Epithelial cell of esophagus (primary cell): Measurements from ENCODE around the gene KCTD17.
"Not testable (repeated sequence)": the region's sequence is repeated elsewhere in the genome, so short reads cannot be mapped to it uniquely, and the experiment has no call there.

Source experiments
- DNase-seq: peaks from one replicate; pipeline ENCODE4 v3.0.0; 2010; ENCODE audit warnings: low read depth
- H3K4me3 ChIP-seq: 2 replicates; pipeline ENCODE4 v1.5.1; 2011; ENCODE audit warnings: mild to moderate bottlenecking, low read length, control low read depth
- TF ChIP-seq, protein P1 (sequence below): IDR thresholded peaks from 2 replicates; pipeline ENCODE4 v1.5.1; 2011; ENCODE audit warnings: low read depth, mild to moderate bottlenecking, low read length, control low read depth, inconsistent platforms; ENCODE audit not compliant: insufficient read depth; ENCODE audit errors: missing control alignments

KCTD17 gene

DNA sequence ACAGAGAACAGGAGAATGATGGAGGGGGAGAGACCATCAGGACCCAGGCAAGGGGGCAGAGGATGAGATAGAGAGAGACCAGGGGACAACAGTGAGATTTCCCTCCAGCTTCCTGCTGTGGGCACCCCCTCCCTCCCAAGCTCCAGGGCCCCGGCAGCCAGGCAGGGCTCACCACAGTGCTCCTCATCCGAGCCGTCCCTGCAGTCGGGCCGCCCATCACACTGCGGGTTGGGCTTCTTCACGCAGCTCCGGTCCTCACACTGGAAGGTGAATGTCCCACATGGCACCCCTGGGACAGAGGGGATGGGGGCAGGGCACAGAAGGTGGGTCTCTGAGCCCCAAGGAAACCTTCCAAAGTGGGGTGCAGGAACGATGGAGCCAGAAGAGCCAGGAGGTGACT is 19.2 kb downstream of the KCTD17 start:
- TF ChIP-seq, protein P1, sequence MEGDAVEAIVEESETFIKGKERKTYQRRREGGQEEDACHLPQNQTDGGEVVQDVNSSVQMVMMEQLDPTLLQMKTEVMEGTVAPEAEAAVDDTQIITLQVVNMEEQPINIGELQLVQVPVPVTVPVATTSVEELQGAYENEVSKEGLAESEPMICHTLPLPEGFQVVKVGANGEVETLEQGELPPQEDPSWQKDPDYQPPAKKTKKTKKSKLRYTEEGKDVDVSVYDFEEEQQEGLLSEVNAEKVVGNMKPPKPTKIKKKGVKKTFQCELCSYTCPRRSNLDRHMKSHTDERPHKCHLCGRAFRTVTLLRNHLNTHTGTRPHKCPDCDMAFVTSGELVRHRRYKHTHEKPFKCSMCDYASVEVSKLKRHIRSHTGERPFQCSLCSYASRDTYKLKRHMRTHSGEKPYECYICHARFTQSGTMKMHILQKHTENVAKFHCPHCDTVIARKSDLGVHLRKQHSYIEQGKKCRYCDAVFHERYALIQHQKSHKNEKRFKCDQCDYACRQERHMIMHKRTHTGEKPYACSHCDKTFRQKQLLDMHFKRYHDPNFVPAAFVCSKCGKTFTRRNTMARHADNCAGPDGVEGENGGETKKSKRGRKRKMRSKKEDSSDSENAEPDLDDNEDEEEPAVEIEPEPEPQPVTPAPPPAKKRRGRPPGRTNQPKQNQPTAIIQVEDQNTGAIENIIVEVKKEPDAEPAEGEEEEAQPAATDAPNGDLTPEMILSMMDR: no peak
- DNase-seq: no peak
- no peak overlapping the region for H3K4me3 ChIP-seq

DNA sequence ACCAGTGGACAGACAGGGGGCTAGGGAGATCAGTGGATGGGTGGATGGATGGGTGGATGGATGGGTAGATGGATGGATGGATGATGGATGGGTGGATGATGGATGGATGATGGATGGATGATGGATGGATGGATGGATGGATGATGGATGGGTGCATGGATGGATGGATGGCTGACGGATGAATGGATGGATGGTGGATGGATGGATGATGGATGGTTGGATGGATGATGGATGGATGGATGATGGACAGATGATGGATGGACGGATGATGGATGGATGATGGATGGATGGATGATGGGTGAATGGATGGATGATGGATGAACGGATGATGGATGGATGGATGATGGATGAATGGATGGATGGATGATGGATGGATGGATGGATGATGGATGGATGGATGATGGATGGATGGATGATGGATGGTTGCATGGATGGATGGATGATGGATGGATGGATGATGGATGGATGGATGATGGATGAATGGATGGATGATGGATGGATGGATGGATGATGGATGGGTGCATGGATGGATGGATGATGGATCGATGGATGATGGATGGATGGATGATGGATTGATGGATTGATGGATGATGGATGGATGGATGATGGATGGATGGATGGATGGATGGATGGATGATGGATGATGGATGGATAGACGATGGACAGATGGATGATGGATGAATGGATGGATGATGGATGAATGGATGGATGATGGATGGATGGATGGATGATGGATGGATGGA is 20.5 kb downstream of the KCTD17 start:
- DNase-seq, H3K4me3 ChIP-seq: not testable (repeated sequence)

DNA sequence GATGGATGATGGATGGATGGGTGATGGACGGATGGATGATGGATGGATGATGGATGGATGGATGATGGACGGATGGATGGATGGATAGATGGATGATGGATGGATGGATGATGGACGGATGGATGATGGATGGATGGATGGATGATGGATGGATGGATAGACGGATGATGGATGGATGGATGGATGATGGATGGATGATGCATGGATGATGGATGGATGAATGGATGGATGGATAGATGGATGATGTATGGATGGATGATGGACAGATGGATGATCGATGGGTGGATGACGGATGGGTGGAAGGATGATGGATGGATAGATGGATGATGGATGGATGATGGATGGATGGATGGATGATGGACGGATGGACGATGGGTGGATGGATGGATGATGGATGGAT is 21.1 kb downstream of the KCTD17 start:
- no peak for DNase-seq
- no peak overlapping the region for H3K4me3 ChIP-seq
- TF ChIP-seq, protein P1: no peak

GRCh38 chr22:37074537-37074936 is 23.0 kb downstream of the KCTD17 start:
- no peak for DNase-seq
- H3K4me3 ChIP-seq: no peak overlapping the region
- TF ChIP-seq, protein P1: no peak

GRCh38 chr22:37075046-37075445 is 23.5 kb downstream of the KCTD17 start:
- TF ChIP-seq, protein P1: no peak
- DNase-seq: no peak
- no peak overlapping the region for H3K4me3 ChIP-seq

GRCh38 chr22:37075822-37076433 is 24.4 kb downstream of the KCTD17 start:
- DNase-seq: no peak

GRCh38 chr22:37077802-37078448 is 26.4 kb downstream of the KCTD17 start:
- DNase-seq: peak; percentile 55
- TF ChIP-seq, protein P1: peak; percentile 98

More at GRCh38 chr22:37075822-37076433, 24.4 kb downstream of the KCTD17 start:
- TF ChIP-seq, protein P1: no peak
- no peak overlapping the region for H3K4me3 ChIP-seq

More at GRCh38 chr22:37077802-37078448, 26.4 kb downstream of the KCTD17 start:
- no peak overlapping the region for H3K4me3 ChIP-seq
